CD14-positive monocyte (primary cell): ENCODE measurements around the gene PFDN2. TPM values are rescaled to one million over a fixed set of nuclear protein-coding genes. Genes with fewer than 3 reads are reported as not detected.

Source experiments
- DNase-seq, 3 donors: peaks; one replicate each; pipeline ENCODE4 v3.0.0-alpha.2; 2011 to 2022
- H2AFZ ChIP-seq: 2 replicates; pipeline ENCODE4 v1.6.0; 2012; ENCODE audit warnings: mild to moderate bottlenecking, low read depth, low read length, inconsistent platforms; ENCODE audit not compliant: insufficient read depth, poor library complexity, severe bottlenecking
- H3K27ac ChIP-seq, 2 donors: 1 replicate in 1 of 2; 2 replicates in 1 of 2; pipeline ENCODE4 v1.5.1; 2012 to 2013; ENCODE audit warnings: low read length in 2 of 2, control low read depth in 1 of 2, inconsistent platforms in 1 of 2, low read depth in 1 of 2, mild to moderate bottlenecking in 1 of 2
- H3K27me3 ChIP-seq, 2 donors: one replicate each; pipeline versions ENCODE4 v1.6.0 to v1.6.1; 2011 to 2013; ENCODE audit warnings: low read length in 2 of 2; ENCODE audit not compliant: control insufficient read depth in 2 of 2, insufficient read depth in 2 of 2
- H3K36me3 ChIP-seq, 2 donors: replicated peaks in 1 of 2; 1 replicate in 1 of 2; 2 replicates in 1 of 2; pipeline versions ENCODE4 v1.5.1 to v1.6.1; 2012 to 2013; ENCODE audit warnings: low read length in 2 of 2, control low read depth in 1 of 2, inconsistent platforms in 1 of 2, mild to moderate bottlenecking in 1 of 2; ENCODE audit not compliant: insufficient read depth in 2 of 2, control insufficient read depth in 1 of 2
- H3K4me1 ChIP-seq, 2 donors: 1 replicate in 1 of 2; 2 replicates in 1 of 2; pipeline versions ENCODE4 v1.5.1 to v1.6.1; 2012 to 2013; ENCODE audit warnings: low read length in 2 of 2, control low read depth in 1 of 2, inconsistent platforms in 1 of 2, mild to moderate bottlenecking in 1 of 2, moderate library complexity in 1 of 2; ENCODE audit not compliant: insufficient read depth in 2 of 2, control insufficient read depth in 1 of 2
- H3K4me2 ChIP-seq: replicated peaks from 2 replicates; pipeline ENCODE3; 2012; ENCODE audit warnings: low read length, moderate library complexity, mild to moderate bottlenecking; ENCODE audit not compliant: poor library complexity, severe bottlenecking; ENCODE audit errors: extremely low read depth
- H3K4me3 ChIP-seq, 3 experiments: fragments of 200-600 bp in 1 of 3; sonication (generic) in 1 of 3; replicated peaks in 1 of 3; 1 replicate in 2 of 3; 2 replicates in 1 of 3; pipeline ENCODE4 v1.5.1; 2011 to 2013; ENCODE audit warnings: low read length in 3 of 3, mild to moderate bottlenecking in 3 of 3, control low read depth in 2 of 3, low read depth in 2 of 3, inconsistent platforms in 1 of 3, moderate library complexity in 1 of 3
- H3K79me2 ChIP-seq: 2 replicates; pipeline ENCODE4 v1.6.0; 2012; ENCODE audit warnings: mild to moderate bottlenecking, control low read depth, inconsistent platforms, low read length, moderate library complexity; ENCODE audit not compliant: insufficient read depth
- H3K9ac ChIP-seq: 2 replicates; pipeline ENCODE4 v1.6.0; 2017; ENCODE audit warnings: low read length, mild to moderate bottlenecking; ENCODE audit not compliant: insufficient read depth, poor library complexity, severe bottlenecking
- H3K9me3 ChIP-seq, 2 donors: replicated peaks in 1 of 2; 1 replicate in 1 of 2; 2 replicates in 1 of 2; pipeline versions ENCODE4 v1.5.1 to v1.6.1; 2012 to 2013; ENCODE audit warnings: low read length in 2 of 2, control low read depth in 1 of 2; ENCODE audit not compliant: control insufficient read depth in 1 of 2, insufficient read depth in 1 of 2
- H4K20me1 ChIP-seq: 2 replicates; pipeline ENCODE4 v1.6.0; 2012; ENCODE audit warnings: mild to moderate bottlenecking, low read length, control low read depth, moderate library complexity; ENCODE audit not compliant: insufficient read depth
- H3K27ac Mint-ChIP-seq, 7 donors: one replicate each; pipeline ENCODE4 v1.8.0; 2020; ENCODE audit warnings: mild to moderate bottlenecking in 7 of 7, mixed read lengths in 7 of 7, moderate library complexity in 6 of 7, inconsistent platforms in 2 of 7
- H3K27me3 Mint-ChIP-seq, 3 donors: one replicate each; pipeline ENCODE4 v1.8.0; 2021 to 2022; ENCODE audit warnings: low read depth in 3 of 3, mild to moderate bottlenecking in 3 of 3, mixed read lengths in 3 of 3, moderate library complexity in 3 of 3, inconsistent platforms in 1 of 3
- H3K36me3 Mint-ChIP-seq, 2 donors: one replicate each; pipeline ENCODE4 v1.8.0; 2020; ENCODE audit warnings: mixed read lengths in 2 of 2, inconsistent platforms in 1 of 2, mild to moderate bottlenecking in 1 of 2
- H3K4me1 Mint-ChIP-seq: one replicate; pipeline ENCODE4 v1.8.0; 2020; ENCODE audit warnings: mild to moderate bottlenecking, mixed read lengths
- H3K4me3 Mint-ChIP-seq, 2 donors: one replicate each; pipeline ENCODE4 v1.8.0; 2020; ENCODE audit warnings: mild to moderate bottlenecking in 2 of 2, mixed read lengths in 2 of 2, moderate library complexity in 1 of 2
- H3K9me3 Mint-ChIP-seq, 7 donors: one replicate each; pipeline ENCODE4 v1.8.0; 2020 to 2022; ENCODE audit warnings: mixed read lengths in 7 of 7, mild to moderate bottlenecking in 6 of 7, moderate library complexity in 6 of 7, inconsistent platforms in 2 of 7
- WGBS: methylation state at CpG from one replicate; pipeline ENCODE4 v1.1.5; 2013; ENCODE audit warnings: missing lambda C conversion rate; ENCODE audit not compliant: insufficient coverage; 5-methylcytosine and 5-hydroxymethylcytosine counted together
- intact Hi-C, 2 donors: fragments of 100-400 bp; cut with micrococcal nuclease; formaldehyde crosslinking; loops; one replicate each; pipeline versions ENCODE4 v1.15.0 to v1.15.1; 2023
- polyA plus RNA-seq, 3 donors: library from polyadenylated mRNA; depleted of rRNA in 1 of 3; unstranded in 2 of 3; stranded (reverse) in 1 of 3; fragments of 300-500 nt in 2 of 3; fragments of >200 nt in 1 of 3; fragmentation: Illumina TruSeq in 2 of 3; gene quantifications; 1 replicate in 2 of 3; 2 replicates in 1 of 3; pipeline ENCODE4 v1.2.3, GENCODE V29; 2012 to 2021
- TF ChIP-seq, protein P1 (sequence below): fragments of 200-600 bp; IDR thresholded peaks from one replicate; pipeline ENCODE4 v1.8.0; 2022; ENCODE audit warnings: antibody characterized with exemption, mild to moderate bottlenecking

Gene PFDN2
- polyA plus RNA-seq, 3 donors: 59.1 to 80.7 (median 65.6) TPM

- Histone ChIP-seq H3K4me1 (peaks cover 23 to 38% of the 10 kb centered on the region in 2 donors), H3K9me3 (no peaks in the 10 kb centered on the region), H3K9ac (peak overlapping the region; percentile 87), H3K4me2 (peak overlapping the region; percentile 97), H4K20me1 (no peaks in the 10 kb centered on the region), H3K36me3 (peaks cover 32 to 47% of the 10 kb centered on the region in 2 donors), H2AFZ (peak overlapping the region; percentile 92), H3K79me2 (peaks cover 40% of the 10 kb centered on the region), H3K27ac (peak overlapping the region; percentile 31 to 85), H3K4me3 (peak overlapping the region in 2 of 3 experiments; percentile 94 to 97), H3K27me3 (no peaks in the 10 kb centered on the region)
- intact Hi-C loops: no loop called here
- Mint-ChIP-seq H3K9me3 (no peaks in the 10 kb centered on the region), H3K4me3 (peak overlapping the region in 1 of 2 donors; percentile 85), H3K27ac (peak overlapping the region; percentile 78 to 94 (median 85)), H3K27me3 (no peaks in the 10 kb centered on the region), H3K36me3 (peaks cover 33 to 53% of the 10 kb centered on the region in 2 donors), H3K4me1 (peaks cover 45% of the 10 kb centered on the region)
- DNase-seq: no peak
- 47% methylated on average over 3 of the region's 9 CpGs for WGBS
- TF ChIP-seq, protein P1, sequence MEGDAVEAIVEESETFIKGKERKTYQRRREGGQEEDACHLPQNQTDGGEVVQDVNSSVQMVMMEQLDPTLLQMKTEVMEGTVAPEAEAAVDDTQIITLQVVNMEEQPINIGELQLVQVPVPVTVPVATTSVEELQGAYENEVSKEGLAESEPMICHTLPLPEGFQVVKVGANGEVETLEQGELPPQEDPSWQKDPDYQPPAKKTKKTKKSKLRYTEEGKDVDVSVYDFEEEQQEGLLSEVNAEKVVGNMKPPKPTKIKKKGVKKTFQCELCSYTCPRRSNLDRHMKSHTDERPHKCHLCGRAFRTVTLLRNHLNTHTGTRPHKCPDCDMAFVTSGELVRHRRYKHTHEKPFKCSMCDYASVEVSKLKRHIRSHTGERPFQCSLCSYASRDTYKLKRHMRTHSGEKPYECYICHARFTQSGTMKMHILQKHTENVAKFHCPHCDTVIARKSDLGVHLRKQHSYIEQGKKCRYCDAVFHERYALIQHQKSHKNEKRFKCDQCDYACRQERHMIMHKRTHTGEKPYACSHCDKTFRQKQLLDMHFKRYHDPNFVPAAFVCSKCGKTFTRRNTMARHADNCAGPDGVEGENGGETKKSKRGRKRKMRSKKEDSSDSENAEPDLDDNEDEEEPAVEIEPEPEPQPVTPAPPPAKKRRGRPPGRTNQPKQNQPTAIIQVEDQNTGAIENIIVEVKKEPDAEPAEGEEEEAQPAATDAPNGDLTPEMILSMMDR: no peak
Measured at GRCh38 chr1:161158316-161159010, 40.6 kb upstream of the PFDN2 start.

DNA sequence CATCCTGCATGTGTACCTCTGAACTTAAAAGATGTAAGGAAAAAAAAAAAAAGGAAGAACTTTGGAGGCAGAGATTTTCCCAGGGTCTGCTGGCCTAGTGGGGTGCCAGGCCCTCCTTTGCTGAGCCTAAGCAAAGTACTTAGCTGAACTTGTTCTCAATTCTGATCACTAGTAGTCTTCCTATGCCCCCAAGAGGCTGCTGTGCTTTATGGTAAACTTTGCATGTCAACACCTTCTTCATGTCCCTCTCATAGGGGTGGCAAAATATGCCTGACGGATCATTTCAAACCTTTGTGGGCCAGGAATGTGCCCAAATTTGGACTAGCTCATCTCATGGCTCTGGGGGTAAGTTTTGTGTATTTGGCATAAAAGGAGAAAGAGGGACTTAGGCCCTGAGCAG, 40.0 kb upstream of the PFDN2 start:
- Histone ChIP-seq H3K4me2 (no peak overlapping the region), H2AFZ (no peak overlapping the region), H3K79me2 (peaks cover 40% of the 10 kb centered on the region), H3K27ac (no peak overlapping the region), H3K9me3 (no peaks in the 10 kb centered on the region), H3K36me3 (peaks cover 29 to 41% of the 10 kb centered on the region in 2 donors), H4K20me1 (no peaks in the 10 kb centered on the region), H3K4me1 (peaks cover 26 to 41% of the 10 kb centered on the region in 2 donors), H3K9ac (no peak overlapping the region), H3K4me3 (no peak overlapping the region), H3K27me3 (no peaks in the 10 kb centered on the region)
- H3K4me1 Mint-ChIP-seq: peaks cover 48% of the 10 kb centered on the region
- no peak overlapping the region for H3K27ac Mint-ChIP-seq
- peaks cover 27 to 48% of the 10 kb centered on the region in 2 donors for H3K36me3 Mint-ChIP-seq
- TF ChIP-seq, protein P1: no peak
- no peaks in the 10 kb centered on the region for H3K27me3 Mint-ChIP-seq
- 100% methylated on average over 1 of the region's 1 CpG for WGBS
- no peaks in the 10 kb centered on the region for H3K9me3 Mint-ChIP-seq
- intact Hi-C loops: no loop called here
- H3K4me3 Mint-ChIP-seq: no peak overlapping the region
- no peak for DNase-seq
